HCT116 (cell line): ENCODE data around the gene SHC2. TPM values are rescaled to one million over a fixed set of nuclear protein-coding genes. Genes with fewer than 3 reads are reported as not detected.

ENCODE experiments used
- ATAC-seq: fragments of 200-7000 bp; cut with Tn5 transposase; 2 replicates; pipeline ENCODE4 v1.9.1; 2020; ENCODE audit warnings: mild to moderate bottlenecking, moderate library complexity
- BruUV-seq: library from RNA; stranded (reverse); fragments of 400-500 nt; replicated peaks from 2 replicates; lab custom pipeline; 2021; lab: Mats Ljungman, UMichigan
- CTCF ChIA-PET: fragments of 300-600 bp; sonication (Branson Sonifier 250); formaldehyde crosslinking; loops from one replicate; lab custom pipeline; 2021; ENCODE audit warnings: antibody characterized with exemption; lab: Charles Lee
- POLR2A ChIA-PET: fragments of 300-600, 350-600 bp; sonication (Branson Sonifier 250); formaldehyde crosslinking; loops from one replicate; lab custom pipeline; 2021; ENCODE audit warnings: antibody characterized with exemption; lab: Charles Lee
- RAD21 ChIA-PET, 2 experiments: fragments of 300-600 bp; sonication (Branson Sonifier 250); formaldehyde crosslinking; loops; one replicate each; lab custom pipeline; 2023; ENCODE audit warnings: low total read pairs in 2 of 2; ENCODE audit not compliant: uncharacterized antibody in 2 of 2, unreplicated experiment in 2 of 2, low non-redundant PET in 1 of 2; lab: Charles Lee
- DNase-seq: peaks from one replicate; pipeline ENCODE4 v3.0.0-alpha.2; 2010; ENCODE audit warnings: low read depth, low spot score
- H2AFZ ChIP-seq: fragments of 200-600 bp; shearing (Covaris generic), sonication (generic); 2 replicates; pipeline ENCODE4 v1.6.1; 2017; ENCODE audit warnings: low read depth, mixed run types, mixed read lengths, antibody characterized with exemption, low read length; ENCODE audit not compliant: poor library complexity, severe bottlenecking
- H3K27ac ChIP-seq: 2 replicates; pipeline ENCODE4 v1.5.1; 2012; ENCODE audit warnings: low read depth, low read length
- H3K27me3 ChIP-seq: fragments of 200-600 bp; sonication (generic); 2 replicates; pipeline ENCODE4 v1.6.1; 2016; ENCODE audit warnings: mixed run types, low read length, mixed read lengths; ENCODE audit not compliant: insufficient read depth
- H3K36me3 ChIP-seq, 2 experiments: fragments of 200-500 bp in 1 of 2; fragments of 200-600 bp in 1 of 2; sonication (Bioruptor generic) in 1 of 2; sonication (generic) in 1 of 2; 2 replicates each; pipeline versions ENCODE4 v1.5.1 to v1.6.1; 2014 to 2016; ENCODE audit warnings: low read length in 2 of 2, inconsistent platforms in 1 of 2, mixed read lengths in 1 of 2, mixed run types in 1 of 2; ENCODE audit not compliant: insufficient read depth in 2 of 2, control insufficient read depth in 1 of 2
- H3K4me1 ChIP-seq, 2 experiments: fragments of 200-600 bp in 1 of 2; sonication (generic) in 1 of 2; 2 replicates each; pipeline versions ENCODE4 v1.5.1 to v1.6.1; 2012 to 2017; ENCODE audit warnings: low read length in 2 of 2, inconsistent platforms in 1 of 2, mild to moderate bottlenecking in 1 of 2, mixed read lengths in 1 of 2, mixed run types in 1 of 2, moderate library complexity in 1 of 2; ENCODE audit not compliant: insufficient read depth in 2 of 2, control insufficient read depth in 1 of 2
- H3K4me2 ChIP-seq: fragments of 200-600 bp; sonication (generic); 2 replicates; pipeline ENCODE4 v1.6.1; 2017; ENCODE audit warnings: mixed run types, low read length, mixed read lengths
- H3K4me3 ChIP-seq, 2 experiments: fragments of 200-600 bp in 1 of 2; sonication (generic) in 1 of 2; replicated peaks in 1 of 2; 2 replicates each; pipeline ENCODE4 v1.5.1; 2011 to 2016; ENCODE audit warnings: low read length in 2 of 2, control low read depth in 1 of 2, low read depth in 1 of 2, mild to moderate bottlenecking in 1 of 2, mixed read lengths in 1 of 2, mixed run types in 1 of 2
- H3K79me2 ChIP-seq: fragments of 200-600 bp; sonication (generic); 2 replicates; pipeline ENCODE4 v1.6.1; 2017; ENCODE audit warnings: mild to moderate bottlenecking, mixed run types, low read length, moderate library complexity, mixed read lengths; ENCODE audit not compliant: insufficient read depth
- H3K9ac ChIP-seq: fragments of 200-600 bp; sonication (generic); 2 replicates; pipeline ENCODE4 v1.6.1; 2016; ENCODE audit warnings: low read length, mixed read lengths
- H3K9me2 ChIP-seq: fragments of 200-600 bp; sonication (generic), shearing (Covaris generic); 2 replicates; pipeline ENCODE4 v1.6.1; 2017; ENCODE audit warnings: mixed run types, mild to moderate bottlenecking, moderate library complexity; ENCODE audit not compliant: insufficient read depth
- H3K9me3 ChIP-seq, 2 experiments: fragments of 200-500 bp in 1 of 2; fragments of 200-600 bp in 1 of 2; sonication (Bioruptor generic) in 1 of 2; sonication (generic) in 1 of 2; 2 replicates each; pipeline ENCODE4 v1.6.1; 2014 to 2017; ENCODE audit warnings: low read length in 2 of 2, mixed read lengths in 2 of 2, inconsistent platforms in 1 of 2, low read depth in 1 of 2, mild to moderate bottlenecking in 1 of 2, mixed run types in 1 of 2, moderate library complexity in 1 of 2; ENCODE audit not compliant: control insufficient read depth in 1 of 2, insufficient read depth in 1 of 2
- H4K20me1 ChIP-seq: fragments of 200-600 bp; sonication (generic), shearing (Covaris generic); 2 replicates; pipeline ENCODE4 v1.6.1; 2017; ENCODE audit warnings: mixed run types, mild to moderate bottlenecking, moderate library complexity; ENCODE audit not compliant: insufficient read depth
- EZH2 ChIP-seq: fragments of 200-600 bp; sonication (generic); IDR thresholded peaks from 2 replicates; pipeline ENCODE4 v1.6.1; 2017; ENCODE audit warnings: antibody characterized with exemption, mixed run types
- EZH2phosphoT487 ChIP-seq: fragments of 200-600 bp; IDR thresholded peaks from 2 replicates; pipeline ENCODE4 v1.6.1; 2018; ENCODE audit warnings: antibody characterized with exemption, borderline replicate concordance
- JUND ChIP-seq: IDR thresholded peaks from 2 replicates; pipeline ENCODE4 v1.6.1; 2012
- POLR2A ChIP-seq: IDR thresholded peaks from 2 replicates; pipeline ENCODE4 v1.7.0; 2011; ENCODE audit warnings: borderline replicate concordance; ENCODE audit not compliant: insufficient read depth, insufficient read length; ENCODE audit errors: extremely low read depth
- POLR2AphosphoS5 ChIP-seq: IDR thresholded peaks from 2 replicates; pipeline ENCODE4 v1.6.1; 2011; ENCODE audit warnings: mild to moderate bottlenecking, low read depth, low read length, moderate library complexity
- SP1 ChIP-seq: IDR thresholded peaks from 2 replicates; pipeline ENCODE4 v1.6.1; 2012; ENCODE audit warnings: low read depth
- SRF ChIP-seq: IDR thresholded peaks from 2 replicates; pipeline ENCODE4 v1.6.1; 2012; ENCODE audit warnings: low read depth
- intact Hi-C: fragments of 100-400 bp; cut with micrococcal nuclease; formaldehyde crosslinking; loops from 2 replicates; pipeline ENCODE4 v1.10.0; 2022
- total RNA-seq: library from RNA; stranded (reverse); gene quantifications from one replicate; pipeline ENCODE4 v1.2.1, GENCODE V29; 2021; ENCODE audit not compliant: unreplicated experiment
- TF ChIP-seq, protein P1 (sequence below): IDR thresholded peaks from 2 replicates; pipeline ENCODE4 v1.6.1; 2012; ENCODE audit warnings: low read depth

SHC2 gene
- total RNA-seq, 1 experiment from 2014 or later = 2.5 TPM

DNA sequence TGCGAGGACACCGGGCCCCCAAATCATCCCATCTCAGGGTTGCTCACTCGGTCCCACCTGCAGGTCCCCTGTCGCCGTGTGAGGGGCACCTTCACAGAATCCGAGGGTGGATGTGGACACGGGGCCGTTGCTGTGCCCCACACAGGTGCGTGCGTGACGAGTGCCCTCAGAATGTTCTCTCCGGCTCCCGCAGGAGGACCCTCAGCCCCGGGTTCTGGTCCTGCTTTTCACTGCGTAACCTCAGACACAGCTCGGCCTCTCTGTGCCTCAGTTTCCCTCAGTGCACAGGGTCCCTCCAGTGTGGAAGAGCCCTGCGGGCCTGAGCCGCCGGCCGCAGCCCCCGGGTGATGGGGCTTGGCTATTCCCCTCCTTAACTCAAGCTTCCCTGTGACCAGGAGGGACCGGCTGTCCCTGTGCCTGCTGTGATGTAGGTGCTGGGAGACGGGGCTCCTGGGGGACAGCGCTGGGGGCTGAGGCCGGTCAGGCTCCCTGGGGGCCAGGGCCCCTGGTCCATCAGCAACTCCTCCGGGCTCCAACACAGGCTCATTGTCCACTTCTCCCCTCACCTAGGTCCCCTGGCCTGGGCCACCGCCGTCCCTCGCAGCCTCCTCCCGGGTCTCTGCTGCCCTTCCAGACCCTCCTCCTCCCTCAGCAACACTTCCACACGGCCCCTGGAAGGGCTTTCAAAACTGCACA lies 4.8 kb downstream of the SHC2 start:
- no peak overlapping the region for H2AFZ ChIP-seq
- RAD21 ChIA-PET = no interaction called here

More for the DNA sequence above, 4.8 kb downstream of the SHC2 start:
- H3K27me3 ChIP-seq = no peaks in the 10 kb centered on the region
- TF ChIP-seq SP1 = no peak
- TF ChIP-seq, protein P1, sequence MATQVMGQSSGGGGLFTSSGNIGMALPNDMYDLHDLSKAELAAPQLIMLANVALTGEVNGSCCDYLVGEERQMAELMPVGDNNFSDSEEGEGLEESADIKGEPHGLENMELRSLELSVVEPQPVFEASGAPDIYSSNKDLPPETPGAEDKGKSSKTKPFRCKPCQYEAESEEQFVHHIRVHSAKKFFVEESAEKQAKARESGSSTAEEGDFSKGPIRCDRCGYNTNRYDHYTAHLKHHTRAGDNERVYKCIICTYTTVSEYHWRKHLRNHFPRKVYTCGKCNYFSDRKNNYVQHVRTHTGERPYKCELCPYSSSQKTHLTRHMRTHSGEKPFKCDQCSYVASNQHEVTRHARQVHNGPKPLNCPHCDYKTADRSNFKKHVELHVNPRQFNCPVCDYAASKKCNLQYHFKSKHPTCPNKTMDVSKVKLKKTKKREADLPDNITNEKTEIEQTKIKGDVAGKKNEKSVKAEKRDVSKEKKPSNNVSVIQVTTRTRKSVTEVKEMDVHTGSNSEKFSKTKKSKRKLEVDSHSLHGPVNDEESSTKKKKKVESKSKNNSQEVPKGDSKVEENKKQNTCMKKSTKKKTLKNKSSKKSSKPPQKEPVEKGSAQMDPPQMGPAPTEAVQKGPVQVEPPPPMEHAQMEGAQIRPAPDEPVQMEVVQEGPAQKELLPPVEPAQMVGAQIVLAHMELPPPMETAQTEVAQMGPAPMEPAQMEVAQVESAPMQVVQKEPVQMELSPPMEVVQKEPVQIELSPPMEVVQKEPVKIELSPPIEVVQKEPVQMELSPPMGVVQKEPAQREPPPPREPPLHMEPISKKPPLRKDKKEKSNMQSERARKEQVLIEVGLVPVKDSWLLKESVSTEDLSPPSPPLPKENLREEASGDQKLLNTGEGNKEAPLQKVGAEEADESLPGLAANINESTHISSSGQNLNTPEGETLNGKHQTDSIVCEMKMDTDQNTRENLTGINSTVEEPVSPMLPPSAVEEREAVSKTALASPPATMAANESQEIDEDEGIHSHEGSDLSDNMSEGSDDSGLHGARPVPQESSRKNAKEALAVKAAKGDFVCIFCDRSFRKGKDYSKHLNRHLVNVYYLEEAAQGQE = no peak
- no peak for TF ChIP-seq EZH2
- TF ChIP-seq EZH2phosphoT487 = no peak
- TF ChIP-seq SRF = no peak
- no peak for TF ChIP-seq POLR2AphosphoS5
- no peak for TF ChIP-seq JUND
- TF ChIP-seq POLR2A = no peak
- H3K9me2 ChIP-seq = no peaks in the 10 kb centered on the region
- intact Hi-C loops = no loop called here
- no peaks in the 10 kb centered on the region for H4K20me1 ChIP-seq
- H3K4me3 ChIP-seq = no peak overlapping the region
- no peak overlapping the region for H3K4me2 ChIP-seq
- BruUV-seq = no TSS peak
- ChIA-PET CTCF (no interaction called here), POLR2A (no interaction called here)
- no peak overlapping the region for H3K9ac ChIP-seq
- DNase-seq (no peak), ATAC-seq (no peak)
- H3K36me3 ChIP-seq = no peaks in the 10 kb centered on the region
- peaks cover 0 to 2% of the 10 kb centered on the region in 2 experiments; a peak in 2 of 4 replicates for H3K9me3 ChIP-seq
- H3K79me2 ChIP-seq = no peaks in the 10 kb centered on the region
- H3K27ac ChIP-seq = no peak overlapping the region
- peaks cover 2 to 9% of the 10 kb centered on the region in 2 experiments; a peak in 1 of 4 replicates for H3K4me1 ChIP-seq
